HEK293 (cell line): ENCODE data around the gene STT3A.

ENCODE experiments used
- GLI2 ChIP-seq: fragments of 450-650 bp; formaldehyde crosslinking; IDR thresholded peaks from 2 replicates; pipeline ENCODE4; 2017; ENCODE audit warnings: missing biosample characterization, missing genetic modification characterization, low read depth, borderline replicate concordance
- KLF17 ChIP-seq: fragments of 450-650 bp; formaldehyde crosslinking; IDR thresholded peaks from 2 replicates; pipeline ENCODE4 v1.5.1; 2016; ENCODE audit warnings: missing biosample characterization, missing genetic modification characterization
- MZF1 ChIP-seq: fragments of 450-650 bp; formaldehyde crosslinking; IDR thresholded peaks from 2 replicates; pipeline ENCODE4 v1.5.1; 2017; ENCODE audit warnings: missing biosample characterization, missing genetic modification characterization, borderline replicate concordance
- OSR2 ChIP-seq: fragments of 450-650 bp; formaldehyde crosslinking; IDR thresholded peaks from 2 replicates; pipeline ENCODE4 v1.5.1; 2016; ENCODE audit warnings: missing biosample characterization, missing genetic modification characterization
- REST ChIP-seq: fragments of 450-650 bp; formaldehyde crosslinking; IDR thresholded peaks from 2 replicates; pipeline ENCODE4 v1.5.1; 2016; ENCODE audit warnings: missing biosample characterization, missing genetic modification characterization
- TRIM28 ChIP-seq: IDR thresholded peaks from 2 replicates; pipeline ENCODE4 v1.6.1; 2011; ENCODE audit warnings: low read length, control low read depth, borderline replicate concordance
- ZEB2 ChIP-seq: fragments of 450-650 bp; formaldehyde crosslinking; IDR thresholded peaks from 2 replicates; pipeline ENCODE4 v1.5.1; 2016; ENCODE audit warnings: missing biosample characterization, missing genetic modification characterization
- ZNF138 ChIP-seq: fragments of 450-650 bp; formaldehyde crosslinking; IDR thresholded peaks from 2 replicates; pipeline ENCODE4 v1.5.1; 2016; ENCODE audit warnings: missing biosample characterization, missing genetic modification characterization, borderline replicate concordance
- ZNF202 ChIP-seq: fragments of 450-650 bp; formaldehyde crosslinking; IDR thresholded peaks from 2 replicates; pipeline ENCODE4 v1.5.1; 2016; ENCODE audit warnings: missing biosample characterization, missing genetic modification characterization, borderline replicate concordance
- ZNF239 ChIP-seq: fragments of 450-650 bp; formaldehyde crosslinking; IDR thresholded peaks from 2 replicates; pipeline ENCODE4 v1.5.1; 2016; ENCODE audit warnings: missing biosample characterization, missing genetic modification characterization
- ZNF24 ChIP-seq: fragments of 450-650 bp; formaldehyde crosslinking; IDR thresholded peaks from 2 replicates; pipeline ENCODE4 v1.5.1; 2016; ENCODE audit warnings: missing biosample characterization, missing genetic modification characterization
- ZNF274 ChIP-seq, 2 experiments: fragments of 200-500 bp in 1 of 2; fragments of 450-650 bp in 1 of 2; sonication (Bioruptor generic) in 1 of 2; formaldehyde crosslinking in 1 of 2; IDR thresholded peaks; 2 replicates each; pipeline versions ENCODE4 v1.5.1 to v1.6.1; 2014 to 2016; ENCODE audit warnings: borderline replicate concordance in 1 of 2, inconsistent platforms in 1 of 2, low read length in 1 of 2, missing biosample characterization in 1 of 2, missing genetic modification characterization in 1 of 2
- ZNF324 ChIP-seq: fragments of 450-650 bp; formaldehyde crosslinking; IDR thresholded peaks from 2 replicates; pipeline ENCODE4 v1.5.1; 2016; ENCODE audit warnings: missing biosample characterization, missing genetic modification characterization
- ZNF37A ChIP-seq: fragments of 450-650 bp; IDR thresholded peaks from 2 replicates; pipeline ENCODE4 v1.5.1; 2018; ENCODE audit warnings: missing biosample characterization, missing genetic modification characterization
- ZNF398 ChIP-seq: fragments of 450-650 bp; formaldehyde crosslinking; IDR thresholded peaks from 2 replicates; pipeline ENCODE4 v1.5.1; 2017; ENCODE audit warnings: missing biosample characterization, missing genetic modification characterization
- ZNF518A ChIP-seq: fragments of 450-650 bp; formaldehyde crosslinking; conservative IDR thresholded peaks from 2 replicates; pipeline ENCODE4 v1.5.1; 2016; ENCODE audit warnings: low read depth, missing biosample characterization, missing genetic modification characterization
- ZNF544 ChIP-seq: fragments of 450-650 bp; formaldehyde crosslinking; IDR thresholded peaks from 2 replicates; pipeline ENCODE4 v1.5.0; 2017; ENCODE audit warnings: missing biosample characterization, missing genetic modification characterization
- ZNF670 ChIP-seq: fragments of 450-650 bp; formaldehyde crosslinking; IDR thresholded peaks from 2 replicates; pipeline ENCODE4 v1.5.1; 2016; ENCODE audit warnings: missing biosample characterization, missing genetic modification characterization, low read depth
- ZNF677 ChIP-seq: fragments of 450-650 bp; IDR thresholded peaks from 2 replicates; pipeline ENCODE4 v1.5.0; 2018; ENCODE audit warnings: missing biosample characterization, mild to moderate bottlenecking, missing genetic modification characterization, moderate library complexity
- ZNF692 ChIP-seq: fragments of 450-650 bp; formaldehyde crosslinking; IDR thresholded peaks from 2 replicates; pipeline ENCODE4 v1.5.1; 2016; ENCODE audit warnings: missing biosample characterization, missing genetic modification characterization
- ZNF707 ChIP-seq: fragments of 450-650 bp; formaldehyde crosslinking; IDR thresholded peaks from 2 replicates; pipeline ENCODE4 v1.5.1; 2016; ENCODE audit warnings: missing biosample characterization, missing genetic modification characterization
- ZNF768 ChIP-seq: fragments of 450-650 bp; formaldehyde crosslinking; IDR thresholded peaks from 2 replicates; pipeline ENCODE4 v1.5.1; 2018; ENCODE audit warnings: missing biosample characterization, mild to moderate bottlenecking, missing genetic modification characterization
- ZNF785 ChIP-seq: fragments of 450-650 bp; formaldehyde crosslinking; IDR thresholded peaks from 2 replicates; pipeline ENCODE4 v1.5.1; 2016; ENCODE audit warnings: missing biosample characterization, missing genetic modification characterization
- ZNF843 ChIP-seq: fragments of 450-650 bp; formaldehyde crosslinking; IDR thresholded peaks from 2 replicates; pipeline ENCODE4 v1.5.1; 2016; ENCODE audit warnings: missing biosample characterization, missing genetic modification characterization
- ZSCAN16 ChIP-seq: fragments of 450-650 bp; formaldehyde crosslinking; IDR thresholded peaks from 2 replicates; pipeline ENCODE4 v1.5.1; 2016; ENCODE audit warnings: missing biosample characterization, missing genetic modification characterization
- ZSCAN23 ChIP-seq: fragments of 450-650 bp; formaldehyde crosslinking; IDR thresholded peaks from 2 replicates; pipeline ENCODE4 v1.5.1; 2016; ENCODE audit warnings: missing biosample characterization, missing genetic modification characterization
- ZSCAN30 ChIP-seq: fragments of 450-650 bp; IDR thresholded peaks from 2 replicates; pipeline ENCODE4 v1.5.1; 2018; ENCODE audit warnings: missing biosample characterization, mild to moderate bottlenecking, missing genetic modification characterization, moderate library complexity

Gene STT3A

GRCh38 chr11:125625630-125626287, 33.1 kb downstream of the STT3A start (continued):
- TF ChIP-seq TRIM28 (peak; percentile 54; the same call in 1 of the 2 replicates), ZEB2 (tag by site-specific recombination) (peak; percentile 87), ZNF138 (no peak), ZNF785 (tag by site-specific recombination) (no peak), ZNF677 (tag by site-specific recombination) (no peak), ZNF37A (tag by site-specific recombination) (no peak), ZNF707 (tag by site-specific recombination) (no peak), ZNF202 (tag by site-specific recombination) (no peak), ZNF692 (tag by site-specific recombination) (peak; percentile 72), ZNF670 (tag by site-specific recombination) (no peak), ZSCAN16 (peak; percentile 17; the same call in 1 of the 2 replicates), ZNF274 (IDR thresholded peaks at IDR 0.05; ENCODE audit: low read length) (no peak), ZNF274 (tag by site-specific recombination; IDR thresholded peaks at IDR 0.05; ENCODE audit: borderline replicate concordance) (no peak), KLF17 (tag by site-specific recombination) (peak; percentile 95), ZNF843 (peak; percentile 72), ZNF239 (tag by site-specific recombination) (no peak; the same call in 1 of the 2 replicates), REST (tag by site-specific recombination) (0 out of 2 replicates have a peak, but pooled peaks have one; percentile 10), ZNF398 (tag by site-specific recombination) (peak; percentile 92), ZNF544 (tag by site-specific recombination) (no peak), GLI2 (tag by site-specific recombination) (no peak), ZSCAN23 (tag by site-specific recombination) (peak; percentile 93), ZNF518A (tag by site-specific recombination) (peak; percentile 42; the same call in 1 of the 2 replicates), MZF1 (no peak), ZSCAN30 (no peak), ZNF24 (tag by site-specific recombination) (peak; percentile 87), ZNF324 (peak; percentile 96), ZNF768 (no peak), OSR2 (tag by site-specific recombination) (no peak)
